Fibroblast of upper back skin (primary cell): Measurements from ENCODE around the gene ATP2A1.
A peak's percentile ranks its signal among the peaks of the same experiment; 100 is the strongest.
"Not testable (repeated sequence)": the region's sequence is repeated elsewhere in the genome, so short reads cannot be mapped to it uniquely, and the experiment has no call there.

Experiments
- DNase-seq: peaks from one replicate; pipeline ENCODE4 v3.0.0-alpha.2; 2013

ATP2A1 gene

GRCh38 chr16:28938721-28939120, 60.4 kb downstream of the ATP2A1 start:
- DNase-seq, result no peak

GRCh38 chr16:28939825-28940224, 61.5 kb downstream of the ATP2A1 start:
- DNase-seq, result not testable (repeated sequence)

- no peak for DNase-seq
These were observed 65.0 kb downstream of the ATP2A1 start for GRCh38 chr16:28943281-28943680.

- DNase-seq, result no peak
These were observed 68.4 kb downstream of the ATP2A1 start for GRCh38 chr16:28946681-28947080.

- peak; percentile 100 for DNase-seq
These were observed 72.5 kb downstream of the ATP2A1 start, which contains the start of gene NFATC2IP for GRCh38 chr16:28950648-28951409. NFATC2IP (plus strand) TSS chr16:28950937; CDS start chr16:28951012, 75 bp downstream.

- DNase-seq, result no peak
These were observed 73.2 kb downstream of the ATP2A1 start for GRCh38 chr16:28951410-28951943.
